HG03135 (cell line): ENCODE results near the gene PLK5.

Experiments
- ATAC-seq: cut with Tn5 transposase; IDR thresholded peaks from one replicate; pipeline ENCODE4 v1.9.1; 2021; ENCODE audit warnings: mild to moderate bottlenecking, moderate library complexity; ENCODE audit not compliant: unreplicated experiment

PLK5 gene

GRCh38 chr19:1554968-1555367, 31.1 kb downstream of the PLK5 start:
- no peak for ATAC-seq

- no peak for ATAC-seq
These were observed 31.9 kb downstream of the PLK5 start for GRCh38 chr19:1555487-1556389.

- ATAC-seq = no peak
These were observed 32.7 kb downstream of the PLK5 start for GRCh38 chr19:1556390-1557070.

GRCh38 chr19:1558552-1558951, 34.7 kb downstream of the PLK5 start:
- no peak for ATAC-seq

GRCh38 chr19:1560286-1560882, 36.5 kb downstream of the PLK5 start:
- no peak for ATAC-seq

GRCh38 chr19:1561236-1561842, 37.5 kb downstream of the PLK5 start:
- ATAC-seq = no peak

GRCh38 chr19:1563251-1563650, 39.4 kb downstream of the PLK5 start:
- no peak for ATAC-seq

- ATAC-seq = no peak
These were observed 42.7 kb downstream of the PLK5 start for GRCh38 chr19:1566392-1567115.

- ATAC-seq = no peak
These were observed 43.4 kb downstream of the PLK5 start for GRCh38 chr19:1567116-1567847.

- ATAC-seq = no peak
These were observed 44.0 kb downstream of the PLK5 start for GRCh38 chr19:1567848-1568227.

- ATAC-seq = peak; percentile 59
These were observed 44.6 kb downstream of the PLK5 start, which contains the start of gene MEX3D for GRCh38 chr19:1568320-1569019. MEX3D (minus strand) TSS chr19:1568325; CDS start chr19:1568058, 267 bp downstream.

- no peak for ATAC-seq
These were observed 46.1 kb downstream of the PLK5 start for GRCh38 chr19:1569997-1570396.

GRCh38 chr19:1570836-1571235, 47.0 kb downstream of the PLK5 start:
- no peak for ATAC-seq

- ATAC-seq = no peak
These were observed 47.5 kb downstream of the PLK5 start for GRCh38 chr19:1571358-1571757.

GRCh38 chr19:1572795-1573194, 48.9 kb downstream of the PLK5 start:
- ATAC-seq = no peak

- ATAC-seq = no peak
These were observed 50.7 kb downstream of the PLK5 start for GRCh38 chr19:1574354-1575136.

- no peak for ATAC-seq
These were observed 51.7 kb downstream of the PLK5 start for GRCh38 chr19:1575323-1576241.
